Osteocyte (in vitro differentiated cells): ENCODE measurements around the gene EEF1AKMT3. TPM values are rescaled to one million over a fixed set of nuclear protein-coding genes. Genes with fewer than 3 reads are reported as not detected.

Experiments
- DNase-seq: peaks from one replicate; pipeline ENCODE4 v3.0.0; 2021; ENCODE audit warnings: mixed read lengths; ENCODE audit not compliant: unreplicated experiment; ENCODE audit errors: extremely low spot score
- H3K27ac Mint-ChIP-seq: one replicate; pipeline ENCODE4 v1.8.0; 2021; ENCODE audit warnings: mild to moderate bottlenecking, mixed read lengths; ENCODE audit not compliant: unreplicated experiment
- H3K27me3 Mint-ChIP-seq: one replicate; pipeline ENCODE4 v1.8.0; 2021; ENCODE audit warnings: mixed read lengths; ENCODE audit not compliant: unreplicated experiment
- H3K36me3 Mint-ChIP-seq: one replicate; pipeline ENCODE4 v1.8.0; 2021; ENCODE audit warnings: mixed read lengths; ENCODE audit not compliant: unreplicated experiment
- H3K4me1 Mint-ChIP-seq: one replicate; pipeline ENCODE4 v1.8.0; 2021; ENCODE audit warnings: mixed read lengths; ENCODE audit not compliant: unreplicated experiment
- H3K4me3 Mint-ChIP-seq: one replicate; pipeline ENCODE4 v1.8.0; 2021; ENCODE audit warnings: mild to moderate bottlenecking, moderate library complexity, mixed read lengths; ENCODE audit not compliant: unreplicated experiment
- H3K9me3 Mint-ChIP-seq: one replicate; pipeline ENCODE4 v1.8.0; 2021; ENCODE audit warnings: mixed read lengths; ENCODE audit not compliant: unreplicated experiment
- CTCF ChIP-seq: fragments of 200-600 bp; sonication (generic); IDR thresholded peaks from 2 replicates; pipeline ENCODE4 v1.5.0; 2021; ENCODE audit warnings: antibody characterized with exemption, mild to moderate bottlenecking, moderate library complexity
- total RNA-seq: library from RNA; stranded (reverse); gene quantifications from 2 replicates; pipeline ENCODE4 v1.2.1, GENCODE V29; 2021

Gene EEF1AKMT3
- total RNA-seq, 1 donor from 2014 or later: 9.8 TPM

DNA sequence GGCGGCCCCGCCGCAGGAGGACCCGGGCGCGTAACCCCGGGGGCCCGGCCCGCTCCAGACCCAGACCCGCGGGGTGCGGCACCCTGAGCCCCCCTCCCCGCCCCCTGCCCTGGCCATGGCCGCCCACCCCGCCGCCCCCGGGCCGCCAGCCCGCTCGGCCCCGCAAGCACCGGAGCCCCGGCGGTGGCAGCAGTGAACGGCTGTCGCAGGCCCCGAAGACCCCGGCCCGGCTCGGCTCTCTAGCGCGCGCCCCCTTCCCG lies 17.3 kb upstream of the EEF1AKMT3 start:
- no peaks in the 10 kb centered on the region for H3K27me3 Mint-ChIP-seq
- H3K27ac Mint-ChIP-seq: no peak overlapping the region
- H3K9me3 Mint-ChIP-seq: no peaks in the 10 kb centered on the region
- DNase-seq: no peak
- H3K36me3 Mint-ChIP-seq: peaks cover 20% of the 10 kb centered on the region
- TF ChIP-seq CTCF: no peak
- no peak overlapping the region for H3K4me3 Mint-ChIP-seq
- peaks cover 41% of the 10 kb centered on the region for H3K4me1 Mint-ChIP-seq

- peak overlapping the region; percentile 48 for H3K27ac Mint-ChIP-seq
Observed at GRCh38 chr12:57755454-57756372, 16.7 kb upstream of the EEF1AKMT3 start.

DNA sequence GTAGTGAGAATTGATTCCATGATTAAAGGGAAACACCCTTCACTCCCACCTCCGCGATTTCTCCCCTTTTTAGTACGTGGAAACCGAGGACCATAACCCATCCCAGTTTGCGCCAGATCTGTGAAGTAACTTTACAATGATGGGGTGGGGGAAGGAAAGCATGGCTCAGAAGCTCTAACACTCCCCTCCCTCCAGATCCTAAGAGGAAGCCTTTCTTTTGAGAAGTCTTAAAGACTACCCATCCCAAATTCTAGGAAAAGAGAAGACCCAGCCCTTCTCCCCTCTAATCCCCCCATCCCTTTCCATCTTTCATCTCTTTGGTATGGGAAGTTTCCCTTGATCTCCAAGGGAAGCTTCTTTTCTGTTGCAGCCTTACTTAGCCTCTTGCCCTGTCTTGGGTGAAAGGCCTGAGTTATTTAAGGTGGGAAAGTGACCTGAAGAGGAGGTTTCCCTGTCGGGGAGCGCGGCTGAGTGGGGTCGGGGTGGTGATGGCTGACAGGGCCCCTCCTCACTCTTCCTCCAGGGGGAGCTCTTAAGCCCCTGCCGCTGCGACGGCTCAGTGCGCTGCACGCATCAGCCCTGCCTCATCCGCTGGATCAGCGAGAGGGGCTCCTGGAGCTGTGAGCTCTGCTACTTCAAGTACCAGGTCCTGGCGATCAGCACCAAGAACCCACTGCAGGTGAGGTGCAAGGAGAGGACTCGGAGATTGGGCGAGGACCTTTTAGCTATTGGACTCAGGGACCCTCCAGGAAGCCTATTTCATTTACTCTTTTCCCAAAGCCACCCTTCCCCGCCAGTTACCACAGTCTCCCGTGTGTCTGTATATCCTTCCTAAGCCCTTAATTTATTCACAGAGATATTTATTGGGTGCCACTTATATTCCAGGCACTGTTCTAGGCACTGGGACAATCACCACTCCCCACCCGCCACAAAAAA lies 15.7 kb upstream of the EEF1AKMT3 start:
- peak overlapping the region; percentile 75 for H3K4me3 Mint-ChIP-seq
- TF ChIP-seq CTCF: peak; percentile 77
- peaks cover 27% of the 10 kb centered on the region for H3K4me1 Mint-ChIP-seq
- H3K27me3 Mint-ChIP-seq: no peaks in the 10 kb centered on the region
- no peak for DNase-seq
- H3K27ac Mint-ChIP-seq: peak overlapping the region; percentile 61
- peaks cover 11% of the 10 kb centered on the region for H3K36me3 Mint-ChIP-seq
- no peaks in the 10 kb centered on the region for H3K9me3 Mint-ChIP-seq

More at GRCh38 chr12:57755454-57756372, 16.7 kb upstream of the EEF1AKMT3 start:
- no peaks in the 10 kb centered on the region for H3K9me3 Mint-ChIP-seq
- TF ChIP-seq CTCF: no peak
- no peak for DNase-seq
- H3K36me3 Mint-ChIP-seq: peaks cover 14% of the 10 kb centered on the region
- H3K4me1 Mint-ChIP-seq: peaks cover 36% of the 10 kb centered on the region
- peak overlapping the region; percentile 75 for H3K4me3 Mint-ChIP-seq
- no peaks in the 10 kb centered on the region for H3K27me3 Mint-ChIP-seq

- no peak overlapping the region for H3K4me3 Mint-ChIP-seq
- peaks cover 21% of the 10 kb centered on the region for H3K4me1 Mint-ChIP-seq
- DNase-seq: no peak
- no peak overlapping the region for H3K27ac Mint-ChIP-seq
- no peak for TF ChIP-seq CTCF
- H3K9me3 Mint-ChIP-seq: no peaks in the 10 kb centered on the region
- H3K27me3 Mint-ChIP-seq: no peaks in the 10 kb centered on the region
- H3K36me3 Mint-ChIP-seq: peaks cover 11% of the 10 kb centered on the region
Observed at GRCh38 chr12:57757771-57758170, 14.6 kb upstream of the EEF1AKMT3 start.
